IMR-90 (cell line): ENCODE measurements around the gene NTSR1.

Experiments
- POLR2A ChIP-seq: IDR thresholded peaks from 2 replicates; pipeline ENCODE4 v1.6.1; 2012; ENCODE audit warnings: mild to moderate bottlenecking, low read depth, low read length
- RAD21 ChIP-seq: IDR thresholded peaks from 2 replicates; pipeline ENCODE4 v1.6.1; 2012; ENCODE audit warnings: low read length, improper control_type of control experiment
- TF ChIP-seq, protein P1 (sequence below): conservative IDR thresholded peaks from 2 replicates; pipeline ENCODE4 v1.5.1; 2012; ENCODE audit warnings: mild to moderate bottlenecking, low read depth, low read length, improper control_type of control experiment
- TF ChIP-seq, protein P2 (sequence below): fragments of 150-350 bp; IDR thresholded peaks from 2 replicates; pipeline ENCODE4 v1.6.1; 2017; ENCODE audit warnings: mild to moderate bottlenecking, antibody characterized with exemption, low read length, low read depth

DNA sequence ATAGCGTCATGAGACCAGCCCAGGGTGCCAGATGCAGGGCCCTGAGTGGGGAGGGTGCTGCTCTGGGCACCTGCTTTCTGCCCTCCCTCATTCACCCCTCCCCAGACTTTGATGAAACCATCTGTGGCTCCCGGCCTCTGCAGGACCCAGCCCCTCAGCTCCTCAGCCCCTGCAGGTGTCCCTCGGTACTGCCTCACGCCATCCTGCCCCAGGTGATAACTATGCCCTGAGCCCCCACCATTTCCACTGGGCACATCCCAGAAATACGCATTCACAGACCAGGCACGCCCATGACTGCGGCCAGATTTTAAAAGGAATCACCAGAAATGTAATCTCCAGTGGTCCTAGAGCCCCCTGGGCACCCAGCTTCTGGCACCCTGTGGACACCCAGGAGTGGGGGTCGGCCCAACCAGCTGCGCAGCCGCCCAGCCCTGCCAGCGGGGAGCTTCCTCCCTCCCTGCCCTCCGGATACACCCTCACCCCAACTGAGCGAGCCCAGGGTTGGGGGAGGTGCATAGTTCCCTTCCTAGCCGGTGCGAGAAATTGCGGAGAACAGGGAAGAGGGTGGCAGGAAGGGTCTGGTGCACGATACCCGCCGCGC is 615 bp upstream of the NTSR1 start:
- TF ChIP-seq, protein P1, sequence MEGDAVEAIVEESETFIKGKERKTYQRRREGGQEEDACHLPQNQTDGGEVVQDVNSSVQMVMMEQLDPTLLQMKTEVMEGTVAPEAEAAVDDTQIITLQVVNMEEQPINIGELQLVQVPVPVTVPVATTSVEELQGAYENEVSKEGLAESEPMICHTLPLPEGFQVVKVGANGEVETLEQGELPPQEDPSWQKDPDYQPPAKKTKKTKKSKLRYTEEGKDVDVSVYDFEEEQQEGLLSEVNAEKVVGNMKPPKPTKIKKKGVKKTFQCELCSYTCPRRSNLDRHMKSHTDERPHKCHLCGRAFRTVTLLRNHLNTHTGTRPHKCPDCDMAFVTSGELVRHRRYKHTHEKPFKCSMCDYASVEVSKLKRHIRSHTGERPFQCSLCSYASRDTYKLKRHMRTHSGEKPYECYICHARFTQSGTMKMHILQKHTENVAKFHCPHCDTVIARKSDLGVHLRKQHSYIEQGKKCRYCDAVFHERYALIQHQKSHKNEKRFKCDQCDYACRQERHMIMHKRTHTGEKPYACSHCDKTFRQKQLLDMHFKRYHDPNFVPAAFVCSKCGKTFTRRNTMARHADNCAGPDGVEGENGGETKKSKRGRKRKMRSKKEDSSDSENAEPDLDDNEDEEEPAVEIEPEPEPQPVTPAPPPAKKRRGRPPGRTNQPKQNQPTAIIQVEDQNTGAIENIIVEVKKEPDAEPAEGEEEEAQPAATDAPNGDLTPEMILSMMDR: peak; percentile 16; the same call in 1 of the 2 replicates
- TF ChIP-seq RAD21 (no peak), POLR2A (no peak)
- TF ChIP-seq, protein P2, sequence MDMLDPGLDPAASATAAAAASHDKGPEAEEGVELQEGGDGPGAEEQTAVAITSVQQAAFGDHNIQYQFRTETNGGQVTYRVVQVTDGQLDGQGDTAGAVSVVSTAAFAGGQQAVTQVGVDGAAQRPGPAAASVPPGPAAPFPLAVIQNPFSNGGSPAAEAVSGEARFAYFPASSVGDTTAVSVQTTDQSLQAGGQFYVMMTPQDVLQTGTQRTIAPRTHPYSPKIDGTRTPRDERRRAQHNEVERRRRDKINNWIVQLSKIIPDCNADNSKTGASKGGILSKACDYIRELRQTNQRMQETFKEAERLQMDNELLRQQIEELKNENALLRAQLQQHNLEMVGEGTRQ: no peak
